Measurements from ENCODE around the gene SRSF4.

Gene SRSF4

GRCh38 chr1:29117381-29117780 is 64.3 kb downstream of the SRSF4 start:
- Histone ChIP-seq H4K20me1 (ENCODE audit: control insufficient read depth, insufficient read depth, low read depth, low read length) (0 out of 2 replicates have a peak, but pooled peaks cover 5% of the 10 kb centered on the region), H3K79me2 (ENCODE audit: control insufficient read depth, low read length) (no peaks in the 10 kb centered on the region), H3K27me3 (ENCODE audit: control insufficient read depth, low read length) (peaks cover 8% of the 10 kb centered on the region), H3K4me1 (ENCODE audit: control insufficient read depth, low read length) (peaks cover 5% of the 10 kb centered on the region; the same call in 1 of the 2 replicates), H3K4me2 (ENCODE audit: low read length) (no peak overlapping the region), H3K9me3 (ENCODE audit: control insufficient read depth, insufficient read depth, low read length) (no peaks in the 10 kb centered on the region), H3F3A (ENCODE audit: control insufficient read depth, insufficient read depth) (peaks cover 6% of the 10 kb centered on the region; the same call in 1 of the 2 replicates), H3K4me3 (ENCODE audit: low read length) (no peak overlapping the region), H3K27ac (ENCODE audit: low read depth, low read length) (no peak overlapping the region), H3K9me2 (replicated peaks; ENCODE audit: control insufficient read depth, low read length) (no peaks in the 10 kb centered on the region), H3K36me3 (ENCODE audit: control insufficient read depth, low read length) (peaks cover 7% of the 10 kb centered on the region)
- TF ChIP-seq CTCF (IDR thresholded peaks at IDR 0.05; ENCODE audit: low read depth, low read length, poor library complexity, severe bottlenecking) (peak; percentile 16), EZH2phosphoT487 (IDR thresholded peaks at IDR 0.05; ENCODE audit: borderline replicate concordance, low read length) (no peak)

GRCh38 chr1:29114654-29115053 is 67.0 kb downstream of the SRSF4 start:
- Histone ChIP-seq H3K27ac (ENCODE audit: low read depth, low read length) (no peak overlapping the region), H3K9me2 (replicated peaks; ENCODE audit: control insufficient read depth, low read length) (no peaks in the 10 kb centered on the region), H3K79me2 (ENCODE audit: control insufficient read depth, low read length) (no peaks in the 10 kb centered on the region), H3K4me1 (ENCODE audit: control insufficient read depth, low read length) (no peaks in the 10 kb centered on the region), H3K9me3 (ENCODE audit: control insufficient read depth, insufficient read depth, low read length) (no peaks in the 10 kb centered on the region), H3F3A (ENCODE audit: control insufficient read depth, insufficient read depth) (peaks cover 1% of the 10 kb centered on the region; the same call in 1 of the 2 replicates), H3K4me3 (ENCODE audit: low read length) (no peak overlapping the region), H4K20me1 (ENCODE audit: control insufficient read depth, insufficient read depth, low read depth, low read length) (no peaks in the 10 kb centered on the region), H3K27me3 (ENCODE audit: control insufficient read depth, low read length) (no peaks in the 10 kb centered on the region), H3K4me2 (ENCODE audit: low read length) (no peak overlapping the region), H3K36me3 (ENCODE audit: control insufficient read depth, low read length) (peaks cover 7% of the 10 kb centered on the region)
- TF ChIP-seq EZH2phosphoT487 (IDR thresholded peaks at IDR 0.05; ENCODE audit: borderline replicate concordance, low read length) (no peak), CTCF (IDR thresholded peaks at IDR 0.05; ENCODE audit: low read depth, low read length, poor library complexity, severe bottlenecking) (no peak)

GRCh38 chr1:29113413-29114117 is 68.1 kb downstream of the SRSF4 start:
- Histone ChIP-seq H3K27ac (ENCODE audit: low read depth, low read length) (no peak overlapping the region), H3K4me2 (ENCODE audit: low read length) (no peak overlapping the region), H3K9me2 (replicated peaks; ENCODE audit: control insufficient read depth, low read length) (no peaks in the 10 kb centered on the region), H3K79me2 (ENCODE audit: control insufficient read depth, low read length) (no peaks in the 10 kb centered on the region), H4K20me1 (ENCODE audit: control insufficient read depth, insufficient read depth, low read depth, low read length) (no peaks in the 10 kb centered on the region), H3K27me3 (ENCODE audit: control insufficient read depth, low read length) (no peaks in the 10 kb centered on the region), H3K4me1 (ENCODE audit: control insufficient read depth, low read length) (no peaks in the 10 kb centered on the region), H3K36me3 (ENCODE audit: control insufficient read depth, low read length) (peaks cover 12% of the 10 kb centered on the region), H3K4me3 (ENCODE audit: low read length) (no peak overlapping the region), H3F3A (ENCODE audit: control insufficient read depth, insufficient read depth) (no peaks in the 10 kb centered on the region), H3K9me3 (ENCODE audit: control insufficient read depth, insufficient read depth, low read length) (no peaks in the 10 kb centered on the region)
- TF ChIP-seq CTCF (IDR thresholded peaks at IDR 0.05; ENCODE audit: low read depth, low read length, poor library complexity, severe bottlenecking) (no peak), EZH2phosphoT487 (IDR thresholded peaks at IDR 0.05; ENCODE audit: borderline replicate concordance, low read length) (no peak)
